RPMI8226 (cell line): ENCODE data around the gene USP17L27.
"Not testable (repeated sequence)": the region's sequence is repeated elsewhere in the genome, so short reads cannot be mapped to it uniquely, and the experiment has no call there.

ENCODE experiments used
- DNase-seq: peaks from one replicate; pipeline ENCODE4 v3.0.0-alpha.2; 2015

The USP17L27 gene

GRCh38 chr4:9343848-9344247 lies at the start of gene USP17L27:
TSS of gene USP17L27 (plus strand) at chr4:9344148. CDS start at chr4:9344148, 0 bp downstream.
- DNase-seq, result not testable (repeated sequence)

- DNase-seq, result not testable (repeated sequence)
Observed at GRCh38 chr4:9324191-9324590, 19.8 kb upstream of the USP17L27 start.

GRCh38 chr4:9324865-9325264 lies 19.1 kb upstream of the USP17L27 start, which contains the start of gene USP17L24:
TSS of gene USP17L24 (plus strand) at chr4:9325165. CDS start at chr4:9325165, 0 bp downstream.
- not testable (repeated sequence) for DNase-seq

DNA sequence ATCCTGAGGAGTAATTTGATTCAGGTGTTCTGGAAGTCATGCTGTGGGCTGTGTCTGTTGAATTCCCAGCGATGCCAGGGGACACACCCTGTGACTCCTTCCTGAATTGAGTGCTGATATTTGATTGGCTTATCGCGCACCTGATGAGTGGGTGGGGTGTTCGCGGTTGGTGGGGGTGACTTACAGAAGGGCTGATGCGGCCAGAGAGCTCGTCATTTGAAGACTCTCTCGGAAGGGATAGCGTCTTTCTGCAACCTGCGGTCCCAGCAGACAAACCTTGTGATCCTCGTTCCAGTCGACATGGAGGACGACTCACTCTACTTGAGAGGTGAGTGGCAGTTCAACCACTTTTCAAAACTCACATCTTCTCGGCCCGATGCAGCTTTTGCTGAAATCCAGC lies 14.3 kb upstream of the USP17L27 start, which contains the start of gene USP17L25:
Gene USP17L25 (plus strand): TSS at position 301 of the 400 bp plus-strand sequence. CDS start 0 bp downstream, at position 301.
- DNase-seq, result not testable (repeated sequence)

GRCh38 chr4:9334358-9334757 lies 9.6 kb upstream of the USP17L27 start, which contains the start of gene USP17L26:
TSS of gene USP17L26 (plus strand) at chr4:9334658. CDS start at chr4:9334658, 0 bp downstream.
- DNase-seq, result not testable (repeated sequence)

DNA sequence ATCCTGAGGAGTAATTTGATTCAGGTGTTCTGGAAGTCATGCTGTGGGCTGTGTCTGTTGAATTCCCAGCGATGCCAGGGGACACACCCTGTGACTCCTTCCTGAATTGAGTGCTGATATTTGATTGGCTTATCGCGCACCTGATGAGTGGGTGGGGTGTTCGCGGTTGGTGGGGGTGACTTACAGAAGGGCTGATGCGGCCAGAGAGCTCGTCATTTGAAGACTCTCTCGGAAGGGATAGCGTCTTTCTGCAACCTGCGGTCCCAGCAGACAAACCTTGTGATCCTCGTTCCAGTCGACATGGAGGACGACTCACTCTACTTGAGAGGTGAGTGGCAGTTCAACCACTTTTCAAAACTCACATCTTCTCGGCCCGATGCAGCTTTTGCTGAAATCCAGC lies 4.8 kb upstream of the USP17L27 start, which contains the start of gene USP17L5:
Gene USP17L5 (plus strand): TSS at position 301 of the 400 bp plus-strand sequence. CDS start 0 bp downstream, at position 301.
- not testable (repeated sequence) for DNase-seq

DNA sequence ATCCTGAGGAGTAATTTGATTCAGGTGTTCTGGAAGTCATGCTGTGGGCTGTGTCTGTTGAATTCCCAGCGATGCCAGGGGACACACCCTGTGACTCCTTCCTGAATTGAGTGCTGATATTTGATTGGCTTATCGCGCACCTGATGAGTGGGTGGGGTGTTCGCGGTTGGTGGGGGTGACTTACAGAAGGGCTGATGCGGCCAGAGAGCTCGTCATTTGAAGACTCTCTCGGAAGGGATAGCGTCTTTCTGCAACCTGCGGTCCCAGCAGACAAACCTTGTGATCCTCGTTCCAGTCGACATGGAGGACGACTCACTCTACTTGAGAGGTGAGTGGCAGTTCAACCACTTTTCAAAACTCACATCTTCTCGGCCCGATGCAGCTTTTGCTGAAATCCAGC lies 4.6 kb downstream of the USP17L27 start, which contains the start of gene USP17L28:
Gene USP17L28 (plus strand): TSS at position 301 of the 400 bp plus-strand sequence. CDS start 0 bp downstream, at position 301.
- DNase-seq, result not testable (repeated sequence)

DNA sequence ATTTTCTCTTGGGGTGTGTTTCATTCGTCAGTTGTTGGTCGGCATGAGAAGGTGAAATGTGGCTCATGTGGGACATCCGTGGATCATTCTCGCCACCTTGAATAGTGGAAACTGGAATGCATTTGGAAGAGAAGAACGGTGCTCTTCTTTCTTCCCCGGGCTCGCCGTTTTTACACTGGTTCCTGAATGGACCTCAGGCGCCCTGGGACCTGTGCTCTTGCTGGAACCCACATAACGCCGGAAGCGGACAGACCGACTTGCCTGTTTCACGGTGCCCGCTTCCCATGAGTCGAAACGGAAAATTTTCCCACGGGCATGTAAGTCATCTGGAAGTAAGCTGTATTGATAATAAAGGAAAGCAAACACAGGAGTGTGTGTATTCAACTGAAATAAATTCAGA lies 6.9 kb downstream of the USP17L27 start:
- not testable (repeated sequence) for DNase-seq

GRCh38 chr4:9353338-9353737 lies 9.4 kb downstream of the USP17L27 start, which contains the start of gene USP17L29:
TSS of gene USP17L29 (plus strand) at chr4:9353638. CDS start at chr4:9353638, 0 bp downstream.
- not testable (repeated sequence) for DNase-seq

DNA sequence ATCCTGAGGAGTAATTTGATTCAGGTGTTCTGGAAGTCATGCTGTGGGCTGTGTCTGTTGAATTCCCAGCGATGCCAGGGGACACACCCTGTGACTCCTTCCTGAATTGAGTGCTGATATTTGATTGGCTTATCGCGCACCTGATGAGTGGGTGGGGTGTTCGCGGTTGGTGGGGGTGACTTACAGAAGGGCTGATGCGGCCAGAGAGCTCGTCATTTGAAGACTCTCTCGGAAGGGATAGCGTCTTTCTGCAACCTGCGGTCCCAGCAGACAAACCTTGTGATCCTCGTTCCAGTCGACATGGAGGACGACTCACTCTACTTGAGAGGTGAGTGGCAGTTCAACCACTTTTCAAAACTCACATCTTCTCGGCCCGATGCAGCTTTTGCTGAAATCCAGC lies 18.9 kb downstream of the USP17L27 start, which contains the start of gene USP17L30:
Gene USP17L30 (plus strand): TSS at position 301 of the 400 bp plus-strand sequence. CDS start 0 bp downstream, at position 301.
- not testable (repeated sequence) for DNase-seq

GRCh38 chr4:9379881-9380280 lies 35.9 kb downstream of the USP17L27 start:
- not testable (repeated sequence) for DNase-seq

DNA sequence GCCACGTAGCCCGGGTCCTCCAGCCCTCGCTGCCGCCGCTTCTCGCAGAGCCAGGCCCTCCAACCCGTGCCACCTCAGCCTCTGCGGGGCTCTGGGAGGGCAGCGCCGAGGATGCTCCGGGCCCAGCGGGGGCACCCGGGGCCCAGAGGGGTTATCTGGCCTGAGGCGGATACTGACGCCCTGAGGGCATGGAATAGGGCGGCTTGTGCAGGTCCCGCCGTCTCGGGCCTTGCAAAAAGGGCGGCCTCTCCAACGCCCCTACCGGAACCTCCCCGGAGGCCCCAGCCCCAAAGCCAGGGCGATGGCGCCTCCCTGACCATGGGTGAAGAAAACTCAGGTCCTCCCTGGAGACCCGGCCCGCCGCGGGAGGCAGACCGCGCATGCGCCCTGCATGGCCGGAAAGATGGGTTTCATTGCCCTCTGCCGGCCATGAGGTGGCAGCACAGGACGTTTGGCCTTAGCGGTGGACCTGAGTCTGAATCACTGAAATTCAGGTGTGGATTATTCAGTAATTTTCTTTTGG lies 37.1 kb downstream of the USP17L27 start:
- DNase-seq, result not testable (repeated sequence)

- DNase-seq, result no peak
Observed at GRCh38 chr4:9384126-9384525, 40.2 kb downstream of the USP17L27 start.

GRCh38 chr4:9389001-9389400 lies 45.1 kb downstream of the USP17L27 start:
- DNase-seq, result not testable (repeated sequence)
